Measurements from ENCODE around the gene KCNH2. TPM values are rescaled to one million over a fixed set of nuclear protein-coding genes. Genes with fewer than 3 reads are reported as not detected.

Gene KCNH2
- total RNA-seq, 1 donor from 2014 or later = 2.1 TPM

- no peaks in the 10 kb centered on the region for H3K36me3 ChIP-seq (ENCODE audit: control insufficient read depth, insufficient read depth, low read length)
- TF ChIP-seq CTCF (IDR thresholded peaks at IDR 0.05; ENCODE audit: insufficient read depth, low read length, poor library complexity, severe bottlenecking) = no peak
- no peak overlapping the region for H3K4me3 ChIP-seq (ENCODE audit: low read depth, low read length)
- peaks cover 4% of the 10 kb centered on the region for H3K27me3 ChIP-seq (ENCODE audit: control insufficient read depth, insufficient read depth, low read length)
- no peak for DNase-seq (ENCODE audit: low read depth)
Observed at GRCh38 chr7:150904011-150904909, 73.9 kb downstream of the KCNH2 start.

- H3K4me3 ChIP-seq (ENCODE audit: low read depth, low read length) = no peak overlapping the region
- no peaks in the 10 kb centered on the region for H3K36me3 ChIP-seq (ENCODE audit: control insufficient read depth, insufficient read depth, low read length)
- DNase-seq (ENCODE audit: low read depth) = no peak
- H3K27me3 ChIP-seq (ENCODE audit: control insufficient read depth, insufficient read depth, low read length) = peaks cover 4% of the 10 kb centered on the region
- no peak for TF ChIP-seq CTCF (IDR thresholded peaks at IDR 0.05; ENCODE audit: insufficient read depth, low read length, poor library complexity, severe bottlenecking)
Observed at GRCh38 chr7:150903606-150904005, 74.5 kb downstream of the KCNH2 start.

GRCh38 chr7:150902078-150903033 lies 75.8 kb downstream of the KCNH2 start:
- no peak for DNase-seq (ENCODE audit: low read depth)
- Histone ChIP-seq H3K36me3 (ENCODE audit: control insufficient read depth, insufficient read depth, low read length) (no peaks in the 10 kb centered on the region), H3K27me3 (ENCODE audit: control insufficient read depth, insufficient read depth, low read length) (peaks cover 9% of the 10 kb centered on the region), H3K4me3 (ENCODE audit: low read depth, low read length) (no peak overlapping the region)
- no peak for TF ChIP-seq CTCF (IDR thresholded peaks at IDR 0.05; ENCODE audit: insufficient read depth, low read length, poor library complexity, severe bottlenecking)

- H3K27me3 ChIP-seq (ENCODE audit: control insufficient read depth, insufficient read depth, low read length) = peaks cover 15% of the 10 kb centered on the region
- H3K4me3 ChIP-seq (ENCODE audit: low read depth, low read length) = no peak overlapping the region
- DNase-seq (ENCODE audit: low read depth) = no peak
- no peaks in the 10 kb centered on the region for H3K36me3 ChIP-seq (ENCODE audit: control insufficient read depth, insufficient read depth, low read length)
- no peak for TF ChIP-seq CTCF (IDR thresholded peaks at IDR 0.05; ENCODE audit: insufficient read depth, low read length, poor library complexity, severe bottlenecking)
Observed at GRCh38 chr7:150901160-150902035, 76.7 kb downstream of the KCNH2 start.

GRCh38 chr7:150900675-150901074 lies 77.4 kb downstream of the KCNH2 start:
- Histone ChIP-seq H3K4me3 (ENCODE audit: low read depth, low read length) (no peak overlapping the region), H3K36me3 (ENCODE audit: control insufficient read depth, insufficient read depth, low read length) (no peaks in the 10 kb centered on the region), H3K27me3 (ENCODE audit: control insufficient read depth, insufficient read depth, low read length) (peaks cover 15% of the 10 kb centered on the region)
- no peak for DNase-seq (ENCODE audit: low read depth)
- TF ChIP-seq CTCF (IDR thresholded peaks at IDR 0.05; ENCODE audit: insufficient read depth, low read length, poor library complexity, severe bottlenecking) = no peak

Data from kidney epithelial cell (primary cell).